ENCODE data around the gene DOCK1.
A peak's percentile ranks its signal among the peaks of the same experiment; 100 is the strongest.

DOCK1 gene

GRCh38 chr10:127186813-127187212, 281.6 kb downstream of the DOCK1 start:
- no peak for DNase-seq

- DNase-seq: no peak
Observed at GRCh38 chr10:127189226-127189625, 284.0 kb downstream of the DOCK1 start.

- DNase-seq: no peak
Observed at GRCh38 chr10:127190427-127190826, 285.2 kb downstream of the DOCK1 start.

DNA sequence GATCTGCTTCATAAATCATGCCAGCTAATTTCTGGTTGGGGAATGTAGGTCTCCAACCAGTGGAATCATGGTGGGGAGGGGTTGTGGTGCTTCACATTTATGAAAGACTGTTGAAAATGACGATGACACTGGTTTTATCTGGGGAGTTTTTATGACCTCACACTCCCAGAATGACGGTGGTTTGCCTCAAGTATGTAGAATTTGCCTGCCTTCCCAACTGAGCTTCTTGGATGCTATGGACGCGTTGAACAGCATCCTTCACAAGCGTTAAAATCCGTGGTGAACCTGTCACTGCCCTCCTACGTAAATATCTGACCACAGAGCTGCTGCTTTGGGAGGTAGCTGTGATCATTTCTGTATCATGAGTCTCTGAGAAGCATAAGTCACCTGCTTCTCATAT, 287.9 kb downstream of the DOCK1 start:
- DNase-seq: no peak

DNA sequence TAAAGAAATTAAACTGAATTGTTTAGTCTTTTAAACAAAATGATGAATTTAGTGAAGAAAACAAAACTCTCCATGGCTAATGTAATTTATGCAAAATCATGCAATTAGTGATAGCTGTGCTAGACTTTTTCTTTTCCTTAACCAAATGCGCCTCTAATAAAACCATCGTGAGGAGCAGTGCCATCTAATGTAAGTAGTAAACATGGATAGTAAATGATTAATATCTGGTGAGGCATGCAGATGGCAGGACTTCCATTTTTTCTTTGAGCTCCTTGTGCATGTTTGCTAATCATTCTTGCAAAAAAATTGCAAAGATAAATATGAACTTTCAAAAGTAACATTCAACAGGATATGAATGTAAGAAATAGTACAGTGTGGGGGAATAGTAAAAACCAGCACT, 288.9 kb downstream of the DOCK1 start:
- DNase-seq: no peak

DNA sequence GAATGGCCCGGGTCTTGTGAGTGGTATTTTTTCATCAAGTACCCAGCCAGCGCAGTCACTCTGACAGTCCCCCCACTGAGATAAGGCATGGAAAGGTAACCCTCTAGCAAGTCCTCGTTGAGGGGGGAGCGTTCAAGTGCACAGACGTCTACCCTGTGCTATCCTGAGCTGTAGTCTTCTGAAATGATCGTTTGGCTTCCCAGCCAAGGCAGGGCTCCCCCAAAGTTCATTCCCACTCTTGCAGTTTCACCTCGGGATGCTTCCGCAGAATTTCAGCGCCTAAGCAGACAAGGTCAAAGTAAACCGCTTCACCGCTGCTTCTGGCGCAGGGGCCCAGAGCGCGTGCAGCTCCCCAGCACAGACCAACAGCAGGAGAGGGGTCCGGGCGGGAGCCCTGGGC, 289.4 kb downstream of the DOCK1 start:
- DNase-seq: no peak

- DNase-seq: no peak
Observed at GRCh38 chr10:127195041-127195506, 289.8 kb downstream of the DOCK1 start.

- no peak for DNase-seq
Observed at GRCh38 chr10:127195571-127196281, 290.5 kb downstream of the DOCK1 start.

GRCh38 chr10:127196282-127197153, 291.3 kb downstream of the DOCK1 start, which contains the start of gene INSYN2A:
Gene INSYN2A, minus strand, starts transcription at chr10:127196591. Its CDS starts 20,196 bp downstream, at chr10:127176395.
- DNase-seq: no peak

DNA sequence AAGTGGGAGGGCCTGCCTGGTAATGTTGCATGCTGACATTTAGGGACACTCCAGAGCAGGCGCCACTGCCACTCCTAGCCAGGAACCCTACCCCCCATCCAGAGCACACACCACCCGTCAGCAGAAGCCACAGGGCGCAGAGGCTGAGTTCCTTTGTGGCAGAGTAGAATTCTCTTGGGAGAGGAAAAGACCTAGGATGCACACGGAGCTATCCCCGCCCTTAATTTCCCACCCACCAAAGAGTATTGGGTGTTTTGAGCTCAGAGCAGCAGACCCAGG, 291.9 kb downstream of the DOCK1 start:
- no peak for DNase-seq

DNA sequence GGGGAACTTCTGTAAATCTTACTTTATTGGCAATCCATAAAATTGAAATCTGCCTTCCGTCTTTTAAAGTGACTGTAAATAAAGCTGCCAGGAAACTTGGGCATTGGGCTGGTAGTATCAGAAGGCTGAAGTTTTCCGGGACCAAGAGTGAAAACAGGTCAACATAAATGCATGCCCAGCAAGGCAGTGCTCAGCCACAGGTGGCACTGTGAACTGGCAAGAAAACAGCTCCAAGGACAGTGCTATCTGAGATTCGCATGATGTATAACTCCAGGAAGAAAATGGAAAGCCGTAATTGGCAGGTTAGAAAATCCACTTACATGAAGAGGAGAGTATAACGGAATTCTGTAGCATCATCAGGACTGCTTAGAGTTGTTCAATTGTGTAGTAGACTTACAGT, 293.1 kb downstream of the DOCK1 start:
- DNase-seq: no peak

GRCh38 chr10:127198721-127199120, 293.5 kb downstream of the DOCK1 start:
- no peak for DNase-seq

GRCh38 chr10:127200646-127201045, 295.4 kb downstream of the DOCK1 start:
- no peak for DNase-seq

DNA sequence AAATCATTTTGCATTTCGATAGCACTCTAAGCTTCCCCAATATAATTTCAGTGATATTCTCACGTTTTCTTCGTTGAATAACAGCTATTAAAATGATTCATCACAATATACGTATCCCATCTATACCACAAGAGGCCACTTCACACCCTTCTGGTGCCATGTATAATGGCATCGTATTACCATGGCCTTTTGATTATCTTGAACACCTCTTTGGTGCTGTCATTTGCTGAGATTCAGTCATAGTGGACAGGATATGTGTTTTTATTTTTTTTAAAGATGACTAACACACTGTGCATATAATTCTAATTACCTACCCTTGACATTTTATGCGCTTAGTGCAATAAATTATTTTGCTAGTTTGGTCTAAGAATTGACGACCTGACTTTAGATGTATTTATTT, 297.8 kb downstream of the DOCK1 start:
- no peak for DNase-seq

DNA sequence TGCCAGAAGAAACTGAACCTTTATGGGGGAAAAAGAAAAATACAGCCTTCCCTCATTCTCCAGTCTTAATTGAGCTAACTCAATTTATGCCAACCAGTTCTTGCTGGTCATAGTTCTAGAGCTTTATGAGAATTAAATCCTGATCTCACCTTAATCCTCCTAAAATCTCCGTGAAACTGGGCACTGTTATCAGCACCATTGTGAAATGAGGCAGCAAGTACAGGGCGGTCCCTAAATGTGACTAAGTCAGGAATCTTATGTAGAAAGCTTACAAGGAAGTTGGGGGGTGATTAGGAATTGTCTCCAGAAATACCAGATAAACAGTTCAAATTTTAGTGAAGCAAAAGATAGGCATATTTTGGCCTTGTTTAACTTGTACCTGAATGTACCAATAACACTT, 301.9 kb downstream of the DOCK1 start:
- DNase-seq: no peak

- DNase-seq: peak in 1 of 2 experiments; percentile 3
Observed at GRCh38 chr10:127210936-127211466, 305.8 kb downstream of the DOCK1 start.

DNA sequence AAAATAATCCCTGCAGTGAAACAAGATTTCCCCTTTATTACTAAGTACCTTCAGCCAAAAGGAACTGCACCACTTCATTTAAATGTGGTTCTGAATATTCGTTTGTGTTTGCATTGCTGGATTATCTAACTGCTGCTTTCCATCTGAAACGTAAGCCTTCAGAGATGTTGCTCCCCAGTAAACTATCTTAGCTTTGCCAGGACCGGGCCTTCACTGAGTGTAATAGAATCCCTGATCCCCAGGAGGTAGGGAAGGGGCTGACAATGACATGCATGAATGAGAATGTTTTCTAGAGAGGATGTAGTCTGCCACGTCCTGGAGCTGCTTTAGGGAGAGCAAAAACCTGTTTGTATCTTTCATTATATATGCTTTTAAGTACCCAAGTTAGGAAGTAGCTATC, 310.6 kb downstream of the DOCK1 start:
- no peak for DNase-seq

- no peak for DNase-seq
Observed at GRCh38 chr10:127216274-127216673, 311.0 kb downstream of the DOCK1 start.

- DNase-seq: no peak
Observed at GRCh38 chr10:127216786-127217185, 311.6 kb downstream of the DOCK1 start.

- DNase-seq: no peak
Observed at GRCh38 chr10:127218658-127219057, 313.4 kb downstream of the DOCK1 start.

GRCh38 chr10:127221281-127221680, 316.1 kb downstream of the DOCK1 start:
- no peak for DNase-seq

- no peak for DNase-seq
Observed at GRCh38 chr10:127227027-127227426, 321.8 kb downstream of the DOCK1 start.

- DNase-seq: peak in 1 of 2 experiments; percentile 12
Observed at GRCh38 chr10:127227663-127228062, 322.4 kb downstream of the DOCK1 start.

DNA sequence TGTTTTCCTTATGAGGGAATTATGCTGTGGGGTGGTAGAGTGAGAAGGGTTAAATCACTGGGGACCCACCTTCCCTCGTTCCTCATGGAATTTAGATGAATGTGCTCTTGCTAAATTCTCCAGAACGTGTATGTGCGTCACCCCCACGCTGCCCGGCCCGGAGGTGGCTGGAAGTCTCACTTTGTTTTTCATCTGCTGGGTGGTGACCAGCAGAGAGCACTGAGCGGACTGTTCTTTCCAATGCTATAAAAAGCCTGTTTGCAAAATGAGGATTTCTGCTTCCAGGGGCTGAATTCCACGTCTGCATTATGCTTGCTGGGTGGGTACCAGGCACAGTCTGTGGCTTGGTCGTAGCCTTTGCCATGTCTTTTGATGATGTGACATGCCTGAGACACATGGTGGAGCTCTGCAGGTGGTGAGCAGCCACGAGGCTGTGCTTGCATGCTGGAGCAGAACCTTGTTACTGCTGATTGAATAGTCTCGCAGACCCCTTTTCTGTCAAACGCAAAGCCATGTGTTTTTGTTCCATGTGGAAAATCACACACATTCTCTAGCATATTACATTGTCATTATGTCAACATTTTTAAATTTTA, 323.1 kb downstream of the DOCK1 start:
- DNase-seq: no peak

Measured in NCI-H446 (cell line).